Activated CD4-positive, alpha-beta T cell treated with anti-CD3 and anti-CD28 coated beads, Interleukin-2, amount 50 U/mL, for 4 hours (primary cell): ENCODE measurements around the gene ACAP3.

ENCODE experiments used
- DNase-seq, 2 experiments: peaks; one replicate each; pipeline ENCODE4 v3.0.0-alpha.2; 2020

Gene ACAP3

GRCh38 chr1:1313500-1314236 is 5.9 kb upstream of the ACAP3 start:
- DNase-seq = no peak

DNA sequence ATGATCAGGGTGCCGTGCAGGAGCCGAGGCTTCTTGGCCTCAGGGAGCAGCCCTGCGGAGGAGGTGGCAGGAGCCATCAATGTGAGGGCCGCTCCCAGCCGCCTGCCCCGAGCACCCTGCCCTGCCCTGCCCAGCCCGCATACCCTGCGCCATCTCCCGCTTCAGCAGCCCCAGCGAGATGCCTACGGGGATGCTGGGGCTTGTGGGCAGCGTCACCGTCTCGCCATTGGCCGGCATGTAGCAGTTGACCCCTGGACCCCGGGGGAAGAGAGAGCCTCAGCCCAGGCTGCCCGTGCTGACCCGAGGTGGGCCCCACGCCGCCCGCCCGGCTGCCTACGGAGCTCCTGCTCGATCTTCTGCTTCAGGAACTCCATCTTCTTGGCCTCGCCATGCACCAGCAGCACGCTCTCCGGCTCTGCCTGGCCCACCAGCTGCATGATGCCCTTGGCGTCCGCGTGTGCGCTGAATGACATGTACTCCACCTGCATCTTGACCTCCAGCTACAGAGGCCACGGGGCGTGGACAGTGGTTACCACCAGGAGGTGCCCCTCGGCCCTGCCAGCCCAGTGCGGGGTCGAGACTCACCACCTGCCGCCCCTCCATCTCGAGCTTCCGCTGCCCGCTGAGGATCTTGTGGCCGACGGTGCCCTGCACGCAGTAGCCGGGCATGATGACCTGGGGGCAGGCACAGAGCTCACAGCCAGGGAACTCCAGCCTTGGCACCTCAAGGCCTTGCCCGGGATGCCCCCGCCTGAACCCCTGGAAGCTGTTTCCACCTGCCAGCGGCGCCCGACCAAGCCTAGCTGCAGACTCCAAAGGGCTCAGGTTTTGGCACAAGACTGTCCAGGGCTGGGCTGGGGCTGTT is 5.0 kb upstream of the ACAP3 start:
- no peak for DNase-seq

DNA sequence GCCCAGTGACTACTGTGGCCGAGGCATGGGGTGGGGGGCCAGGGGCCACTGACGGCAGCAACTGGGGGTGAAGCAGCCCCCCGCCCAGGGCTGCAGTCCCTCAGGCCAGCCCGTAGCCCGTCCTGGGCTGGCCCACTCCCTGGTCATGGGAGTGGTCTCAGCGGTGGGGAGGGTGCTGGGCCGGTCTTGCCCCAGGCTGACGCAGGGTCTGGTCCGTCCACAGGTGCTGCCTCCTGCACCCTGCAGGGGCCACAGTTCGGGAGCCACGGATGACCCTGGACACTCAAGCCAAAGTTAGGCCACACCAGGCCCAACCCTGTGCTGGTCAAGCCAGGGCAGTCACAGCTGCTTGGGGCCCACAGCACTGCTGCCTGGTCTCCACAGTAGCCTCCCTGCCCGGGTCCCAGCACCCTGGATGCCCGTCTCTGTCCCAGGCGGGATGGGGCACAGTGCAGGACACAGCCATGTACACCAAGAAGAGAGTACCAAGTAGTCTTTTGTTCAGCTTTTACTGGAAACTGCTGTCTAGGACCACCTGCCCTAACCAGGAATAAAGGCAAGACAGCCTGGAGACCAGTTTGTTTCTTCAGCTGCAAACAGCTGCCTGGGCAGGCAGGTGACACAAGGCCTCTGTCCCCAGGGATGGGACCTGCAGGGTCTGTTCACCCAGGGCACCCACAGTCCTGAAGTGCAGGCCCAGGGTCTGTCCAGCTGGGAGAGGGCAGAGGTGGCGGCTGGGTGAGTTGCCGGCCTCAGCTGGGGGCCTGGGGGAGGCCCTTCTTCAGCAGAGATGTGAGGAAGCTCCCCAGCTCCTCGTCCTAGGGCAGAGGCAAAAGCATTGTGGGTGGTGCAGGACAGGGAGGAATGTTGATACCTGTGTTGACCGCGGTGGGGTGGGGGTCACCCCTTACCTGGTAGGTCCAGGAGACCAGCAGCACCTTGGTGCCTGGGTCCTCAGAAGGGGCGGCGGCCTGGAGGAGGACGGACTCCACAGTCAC is 3.7 kb upstream of the ACAP3 start:
- DNase-seq = no peak

DNA sequence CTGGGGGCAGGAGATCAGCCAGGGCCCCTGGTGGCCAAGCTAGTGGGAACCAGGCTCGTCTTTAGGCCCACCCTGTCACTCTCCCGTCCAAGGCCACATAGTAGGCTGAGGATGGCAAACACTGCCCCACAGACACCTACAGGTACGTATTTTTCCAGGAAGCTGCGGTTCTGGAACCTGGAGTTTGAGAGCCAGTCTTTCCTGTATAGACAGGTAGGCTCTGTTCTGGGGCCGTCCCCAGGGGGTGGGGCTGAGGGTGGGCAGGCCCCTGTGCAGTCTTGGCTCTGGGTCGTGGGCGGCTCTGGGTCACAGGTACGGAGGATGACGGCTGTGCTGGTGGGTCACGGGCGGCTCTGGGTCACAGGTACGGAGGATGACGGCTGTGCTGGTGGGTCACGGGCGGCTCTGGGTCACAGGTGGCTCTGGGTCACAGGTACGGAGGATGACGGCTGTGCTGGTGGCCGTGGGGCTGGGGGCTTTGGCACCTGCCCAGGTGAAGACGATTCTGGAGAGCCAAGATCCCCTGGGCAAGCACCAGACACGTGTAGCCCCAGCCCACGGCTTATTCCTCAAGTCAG is 2.8 kb upstream of the ACAP3 start:
- DNase-seq = no peak

GRCh38 chr1:1310109-1310385 is 2.3 kb upstream of the ACAP3 start:
- DNase-seq = no peak

DNA sequence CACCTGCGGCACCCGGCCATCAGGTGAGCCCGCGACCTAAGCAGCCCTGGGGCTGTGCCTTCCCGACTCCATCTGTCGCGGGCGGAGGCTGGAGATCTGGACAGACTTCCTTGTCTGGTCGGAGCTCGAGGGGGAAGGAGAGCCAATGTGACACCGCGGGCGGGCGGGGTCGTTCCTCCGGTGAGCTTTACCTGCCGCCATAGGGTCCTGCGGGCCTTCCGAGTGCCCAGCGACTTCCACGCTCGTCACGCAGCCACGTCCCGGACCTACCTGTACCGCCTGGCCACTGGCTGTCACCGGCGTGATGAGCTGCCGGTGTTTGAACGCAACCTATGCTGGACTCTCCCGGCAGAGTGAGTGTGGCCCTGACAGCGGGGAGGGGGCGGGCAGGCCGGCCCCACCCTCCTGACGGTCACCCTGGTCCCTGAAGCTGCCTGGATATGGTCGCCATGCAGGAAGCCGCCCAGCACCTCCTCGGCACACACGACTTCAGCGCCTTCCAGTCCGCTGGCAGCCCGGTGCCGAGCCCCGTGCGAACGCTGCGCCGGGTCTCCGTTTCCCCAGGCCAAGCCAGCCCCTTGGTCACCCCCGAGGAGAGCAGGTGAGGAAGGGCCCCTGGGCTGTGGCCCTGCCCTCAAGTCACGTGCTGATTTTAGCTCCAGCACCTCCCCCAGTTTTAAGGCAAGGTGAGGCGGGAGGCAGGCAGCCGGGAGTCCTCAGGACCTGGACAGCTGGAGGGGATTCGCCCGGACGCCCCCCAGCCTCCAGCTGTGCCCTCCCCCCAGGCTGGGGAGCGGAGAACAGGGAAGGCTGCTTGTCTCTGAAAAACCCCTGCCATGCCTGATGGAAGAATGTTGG is 1.8 kb upstream of the ACAP3 start:
- DNase-seq = no peak

DNA sequence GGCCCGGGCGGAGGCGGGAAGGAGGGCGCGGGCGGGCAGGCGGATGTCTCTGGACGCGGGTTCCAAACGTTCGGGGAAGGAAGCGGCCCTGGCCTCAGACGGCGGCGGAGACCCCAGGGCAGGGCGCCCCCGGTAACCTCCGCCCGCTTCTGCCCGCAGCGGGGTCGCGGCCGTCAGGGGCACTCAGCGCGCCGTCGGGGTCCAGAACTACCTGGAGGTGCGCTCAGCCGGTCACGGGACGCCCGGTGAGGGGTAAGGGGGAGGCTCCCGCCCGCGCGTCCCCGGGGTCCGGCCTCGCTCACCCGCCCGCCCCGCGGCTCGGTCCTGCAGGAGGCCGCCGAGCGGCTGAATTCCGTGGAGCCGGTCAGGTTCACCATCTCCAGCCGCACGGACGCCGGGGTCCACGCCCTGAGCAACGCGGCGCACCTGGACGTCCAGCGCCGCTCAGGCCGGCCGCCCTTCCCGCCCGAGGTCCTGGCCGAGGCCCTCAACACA is 1.1 kb upstream of the ACAP3 start:
- no peak for DNase-seq

- no peak for DNase-seq
Observed at GRCh38 chr1:1307261-1307922, 338 bp downstream of the ACAP3 start.

- DNase-seq = no peak
Observed at GRCh38 chr1:1306661-1307260, 969 bp downstream of the ACAP3 start.

GRCh38 chr1:1306070-1306660 is 1.6 kb downstream of the ACAP3 start:
- no peak for DNase-seq

DNA sequence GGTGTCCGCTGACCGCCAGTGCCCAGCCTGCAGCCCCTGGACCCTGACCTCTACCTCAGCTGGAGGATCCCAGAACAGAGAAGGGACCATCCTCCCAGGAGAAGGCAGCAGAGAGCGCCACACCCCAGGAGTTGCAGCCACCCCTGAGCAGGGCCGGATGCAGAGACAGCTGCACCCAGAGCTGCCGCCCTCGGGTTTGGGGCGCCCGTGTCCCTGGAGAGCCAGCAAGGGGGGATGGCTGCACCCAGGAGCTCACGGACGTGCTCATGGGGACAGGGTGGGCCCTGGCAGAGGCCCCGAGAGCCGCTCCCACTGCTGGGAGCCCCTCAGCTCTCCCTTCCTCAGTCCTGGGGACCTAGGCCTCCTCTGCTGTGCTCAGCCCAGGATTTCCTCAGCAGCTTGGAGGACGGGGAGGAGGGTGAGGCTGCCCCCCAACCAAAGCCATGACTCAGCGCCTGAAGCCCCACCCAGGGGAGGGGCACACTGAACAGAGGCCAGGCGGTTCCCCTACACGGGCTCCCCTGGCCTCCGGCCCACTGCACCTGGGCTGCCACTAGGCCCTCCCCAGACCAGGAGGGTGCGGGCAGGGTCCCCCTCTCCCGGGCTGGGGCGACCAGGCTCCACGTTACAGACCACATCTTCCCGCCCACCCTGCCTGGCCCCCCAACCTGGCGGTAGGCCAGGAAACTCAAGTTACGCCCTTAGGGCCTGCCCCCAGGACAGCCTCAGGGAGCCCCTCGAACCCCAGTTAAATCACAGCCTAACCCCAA is 2.2 kb downstream of the ACAP3 start:
- DNase-seq = peak; percentile 68 to 70

DNA sequence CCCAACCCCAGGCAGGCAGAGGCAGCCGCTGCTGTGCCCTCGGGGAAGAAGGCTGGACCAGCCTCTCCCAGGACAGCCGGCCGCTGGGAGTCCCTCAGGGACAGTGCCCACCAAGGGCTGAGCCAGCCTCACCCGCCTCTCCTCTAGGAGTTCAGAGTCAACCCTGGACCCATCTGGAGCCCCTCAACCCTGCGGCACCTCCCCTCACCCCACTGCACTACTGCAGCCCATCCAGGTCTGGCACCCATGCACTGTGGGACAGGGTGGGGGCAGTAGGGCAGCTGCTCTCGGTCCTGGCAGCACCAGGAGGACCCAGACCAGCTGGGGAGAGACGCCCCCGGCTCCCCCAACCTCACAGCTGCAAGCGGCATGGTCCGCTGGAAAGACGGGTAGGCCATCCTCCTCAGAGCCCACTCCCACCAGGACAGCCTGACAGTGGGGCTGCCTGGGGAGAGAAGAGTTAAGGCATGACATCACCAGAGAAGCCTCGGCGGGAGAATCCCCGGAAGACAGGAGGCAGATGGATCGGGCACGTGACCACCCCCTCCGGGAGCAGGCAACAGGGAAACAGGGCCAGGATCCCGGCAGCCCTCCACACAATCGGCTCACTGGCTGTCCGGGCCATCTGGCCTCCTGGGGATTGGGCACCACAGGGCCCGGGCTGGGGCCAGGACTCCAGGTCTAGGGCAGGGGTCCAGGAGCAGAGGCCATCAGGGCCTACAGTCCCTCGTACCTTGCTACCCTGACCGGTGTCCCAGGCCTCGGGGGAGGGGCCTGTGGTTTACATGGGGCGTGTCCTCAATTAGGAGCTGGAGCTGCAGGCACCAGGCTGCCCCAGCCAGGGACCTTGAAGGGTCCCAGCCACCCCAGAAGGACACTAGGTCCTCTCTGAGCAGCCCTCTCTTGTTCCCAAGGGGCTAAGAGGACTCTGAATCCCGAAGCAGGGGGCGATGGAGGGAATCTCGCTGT is 3.1 kb downstream of the ACAP3 start:
- DNase-seq = no peak

DNA sequence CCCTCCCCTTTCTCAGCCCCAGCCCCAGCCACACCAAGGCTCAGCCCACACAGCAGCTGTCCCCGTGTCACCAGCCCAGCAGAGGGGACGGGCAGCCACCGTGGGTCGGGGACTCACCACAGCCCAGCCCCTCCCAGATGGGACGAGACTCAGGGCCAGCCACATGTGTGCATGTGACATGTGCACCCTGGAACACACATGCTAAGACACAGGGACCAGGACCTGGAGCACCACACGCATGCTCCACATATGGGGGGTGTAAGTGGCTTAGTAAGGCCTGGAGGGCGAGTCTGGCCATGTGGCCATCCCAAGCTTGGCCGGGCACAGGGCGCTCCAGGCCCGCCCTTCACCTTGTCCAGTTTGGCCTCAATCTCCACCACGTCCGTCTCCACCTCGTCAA is 4.0 kb downstream of the ACAP3 start:
- DNase-seq = no peak

DNA sequence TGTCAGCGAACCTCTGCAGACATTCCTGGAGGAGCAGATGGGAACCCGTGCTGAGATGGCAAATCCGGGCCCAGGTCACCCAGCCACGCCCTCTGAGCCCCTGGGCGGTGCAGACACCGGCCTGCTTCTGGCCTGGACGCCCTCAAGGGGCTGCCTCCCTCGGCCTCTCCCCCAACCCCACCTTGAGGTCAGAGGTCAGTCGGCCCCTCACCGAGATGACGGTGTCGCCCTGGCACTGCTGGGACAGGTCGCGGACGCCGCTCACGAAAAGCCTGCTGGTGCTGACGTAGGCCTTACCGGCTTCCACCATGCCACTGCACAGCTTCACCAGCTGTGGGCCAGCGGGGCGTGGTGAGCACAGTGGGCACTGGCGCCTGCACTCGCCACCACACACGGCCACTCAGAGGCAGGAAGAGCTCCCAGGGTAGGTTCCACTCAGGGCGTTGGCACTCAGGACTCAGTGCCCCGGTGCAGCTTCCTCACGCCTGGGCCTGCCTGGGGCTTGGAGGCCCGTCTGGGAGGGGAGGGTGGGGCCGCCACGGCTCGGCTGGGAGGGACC is 4.7 kb downstream of the ACAP3 start:
- DNase-seq = no peak

- DNase-seq = no peak
Observed at GRCh38 chr1:1302006-1302430, 5.7 kb downstream of the ACAP3 start.

GRCh38 chr1:1300352-1300739 is 7.4 kb downstream of the ACAP3 start:
- no peak for DNase-seq

GRCh38 chr1:1299686-1300351 is 7.9 kb downstream of the ACAP3 start:
- no peak for DNase-seq
